Panc1 (cell line): ENCODE measurements around the gene PPP1R2. TPM values are rescaled to one million over a fixed set of nuclear protein-coding genes. Genes with fewer than 3 reads are reported as not detected.
"Not testable (repeated sequence)": the region's sequence is repeated elsewhere in the genome, so short reads cannot be mapped to it uniquely, and the experiment has no call there.

Experiments used
- ATAC-seq: fragments of 200-7000 bp; cut with Tn5 transposase; 2 replicates; pipeline ENCODE4 v1.9.1; 2020; ENCODE audit warnings: mild to moderate bottlenecking, moderate library complexity
- BruUV-seq: library from RNA; stranded (reverse); fragments of 400-500 nt; replicated peaks from 2 replicates; lab custom pipeline; 2021; lab: Mats Ljungman, UMichigan
- CTCF ChIA-PET: fragments of 300-600 bp; sonication (Branson Sonifier 250); formaldehyde crosslinking; loops from one replicate; lab custom pipeline; 2022; ENCODE audit warnings: antibody characterized with exemption; lab: Charles Lee
- POLR2A ChIA-PET: fragments of 300-600 bp; sonication (Branson Sonifier 250); formaldehyde crosslinking; loops from one replicate; lab custom pipeline; 2022; ENCODE audit warnings: antibody characterized with exemption; lab: Charles Lee
- DNase-seq: peaks from one replicate; pipeline ENCODE4 v3.0.0-alpha.2; 2010; ENCODE audit warnings: low read depth, low spot score
- H3K27ac ChIP-seq: 2 replicates; pipeline ENCODE4 v1.5.1; 2011; ENCODE audit warnings: mild to moderate bottlenecking, low read length, inconsistent platforms
- H3K27me3 ChIP-seq: fragments of 200-500 bp; sonication (Bioruptor generic); 2 replicates; pipeline ENCODE4 v1.6.0; 2014; ENCODE audit warnings: low read length, inconsistent platforms; ENCODE audit not compliant: control insufficient read depth, insufficient read depth
- H3K36me3 ChIP-seq: fragments of 200-500 bp; sonication (Bioruptor generic); 2 replicates; pipeline ENCODE4 v1.5.1; 2014; ENCODE audit warnings: inconsistent platforms, mild to moderate bottlenecking, low read length, moderate library complexity; ENCODE audit not compliant: control insufficient read depth, insufficient read depth
- H3K4me1 ChIP-seq: 2 replicates; pipeline ENCODE4 v1.5.1; 2011; ENCODE audit warnings: inconsistent platforms, mild to moderate bottlenecking, low read length, moderate library complexity; ENCODE audit not compliant: control insufficient read depth, insufficient read depth
- H3K4me3 ChIP-seq, 2 experiments: 2 replicates each; pipeline ENCODE4 v1.5.1; 2011 to 2012; ENCODE audit warnings: low read depth in 2 of 2, low read length in 2 of 2, mild to moderate bottlenecking in 2 of 2, inconsistent platforms in 1 of 2, moderate library complexity in 1 of 2
- H3K9me3 ChIP-seq: fragments of 200-500 bp; sonication (Bioruptor generic); 2 replicates; pipeline ENCODE4 v1.5.1; 2014; ENCODE audit warnings: low read depth, mild to moderate bottlenecking, inconsistent platforms, low read length, moderate library complexity; ENCODE audit not compliant: control insufficient read depth, insufficient read depth
- POLR2AphosphoS5 ChIP-seq: IDR thresholded peaks from 2 replicates; pipeline ENCODE4 v1.6.1; 2012; ENCODE audit warnings: mild to moderate bottlenecking, low read depth, low read length, moderate library complexity
- SIN3A ChIP-seq: IDR thresholded peaks from 2 replicates; pipeline ENCODE4 v1.6.1; 2012; ENCODE audit warnings: low read depth, mild to moderate bottlenecking, low read length, moderate library complexity, borderline replicate concordance; ENCODE audit not compliant: insufficient read depth
- TCF7L2 ChIP-seq: IDR thresholded peaks from 2 replicates; pipeline ENCODE4 v1.6.1; 2011; ENCODE audit warnings: mild to moderate bottlenecking, low read depth, low read length, inconsistent platforms
- in situ Hi-C: cut with HindIII; loops from 2 replicates; pipeline ENCODE4 v1.10.0; 2016; ENCODE audit warnings: low sequenced_read_pairs, low pct_unique_long_range_greater_than_20kb
- intact Hi-C: fragments of 100-400 bp; cut with micrococcal nuclease; formaldehyde crosslinking; loops from one replicate; pipeline ENCODE4 v1.10.0; 2022; ENCODE audit not compliant: unreplicated experiment
- total RNA-seq: library from RNA; stranded (reverse); gene quantifications from one replicate; pipeline ENCODE4 v1.2.1, GENCODE V29; 2021; ENCODE audit not compliant: unreplicated experiment
- TF ChIP-seq, protein P1 (sequence below): fragments of 450-650 bp; IDR thresholded peaks from 2 replicates; pipeline ENCODE4 v1.5.1; 2017; ENCODE audit warnings: mild to moderate bottlenecking
- TF ChIP-seq, protein P2 (sequence below), 2 experiments: IDR thresholded peaks; 2 replicates each; pipeline ENCODE4 v1.6.1; 2011 to 2012; ENCODE audit warnings: low read depth in 2 of 2, control low read depth in 1 of 2, low read length in 1 of 2, mild to moderate bottlenecking in 1 of 2, moderate library complexity in 1 of 2; ENCODE audit not compliant: insufficient read depth in 1 of 2

PPP1R2 gene
- total RNA-seq, 1 experiment from 2014 or later = 60.2 TPM

DNA sequence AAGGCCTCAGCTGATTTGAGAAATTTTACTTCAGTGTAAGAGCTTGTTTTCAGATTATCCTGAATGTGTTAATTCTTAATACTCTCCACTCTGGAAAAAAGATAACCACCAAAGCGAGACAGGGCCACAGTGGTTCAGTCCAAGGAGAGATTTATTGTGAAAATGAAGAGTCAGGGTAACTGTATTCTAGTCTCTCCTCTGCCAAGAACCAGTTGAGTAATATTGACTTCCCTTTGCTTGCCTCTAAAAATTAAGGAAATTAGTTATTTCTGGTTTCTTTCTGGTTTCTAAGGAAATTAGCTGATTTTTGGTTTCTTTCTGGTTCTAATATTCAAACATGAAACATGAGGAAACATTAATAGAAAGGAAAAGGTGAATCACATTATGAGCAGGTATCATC lies 34.9 kb downstream of the PPP1R2 start:
- H3K36me3 ChIP-seq = no peaks in the 10 kb centered on the region; the same call in 1 of the 2 replicates
- TF ChIP-seq, protein P1, sequence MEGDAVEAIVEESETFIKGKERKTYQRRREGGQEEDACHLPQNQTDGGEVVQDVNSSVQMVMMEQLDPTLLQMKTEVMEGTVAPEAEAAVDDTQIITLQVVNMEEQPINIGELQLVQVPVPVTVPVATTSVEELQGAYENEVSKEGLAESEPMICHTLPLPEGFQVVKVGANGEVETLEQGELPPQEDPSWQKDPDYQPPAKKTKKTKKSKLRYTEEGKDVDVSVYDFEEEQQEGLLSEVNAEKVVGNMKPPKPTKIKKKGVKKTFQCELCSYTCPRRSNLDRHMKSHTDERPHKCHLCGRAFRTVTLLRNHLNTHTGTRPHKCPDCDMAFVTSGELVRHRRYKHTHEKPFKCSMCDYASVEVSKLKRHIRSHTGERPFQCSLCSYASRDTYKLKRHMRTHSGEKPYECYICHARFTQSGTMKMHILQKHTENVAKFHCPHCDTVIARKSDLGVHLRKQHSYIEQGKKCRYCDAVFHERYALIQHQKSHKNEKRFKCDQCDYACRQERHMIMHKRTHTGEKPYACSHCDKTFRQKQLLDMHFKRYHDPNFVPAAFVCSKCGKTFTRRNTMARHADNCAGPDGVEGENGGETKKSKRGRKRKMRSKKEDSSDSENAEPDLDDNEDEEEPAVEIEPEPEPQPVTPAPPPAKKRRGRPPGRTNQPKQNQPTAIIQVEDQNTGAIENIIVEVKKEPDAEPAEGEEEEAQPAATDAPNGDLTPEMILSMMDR = no peak
- TF ChIP-seq POLR2AphosphoS5 = no peak
- TF ChIP-seq, protein P2, sequence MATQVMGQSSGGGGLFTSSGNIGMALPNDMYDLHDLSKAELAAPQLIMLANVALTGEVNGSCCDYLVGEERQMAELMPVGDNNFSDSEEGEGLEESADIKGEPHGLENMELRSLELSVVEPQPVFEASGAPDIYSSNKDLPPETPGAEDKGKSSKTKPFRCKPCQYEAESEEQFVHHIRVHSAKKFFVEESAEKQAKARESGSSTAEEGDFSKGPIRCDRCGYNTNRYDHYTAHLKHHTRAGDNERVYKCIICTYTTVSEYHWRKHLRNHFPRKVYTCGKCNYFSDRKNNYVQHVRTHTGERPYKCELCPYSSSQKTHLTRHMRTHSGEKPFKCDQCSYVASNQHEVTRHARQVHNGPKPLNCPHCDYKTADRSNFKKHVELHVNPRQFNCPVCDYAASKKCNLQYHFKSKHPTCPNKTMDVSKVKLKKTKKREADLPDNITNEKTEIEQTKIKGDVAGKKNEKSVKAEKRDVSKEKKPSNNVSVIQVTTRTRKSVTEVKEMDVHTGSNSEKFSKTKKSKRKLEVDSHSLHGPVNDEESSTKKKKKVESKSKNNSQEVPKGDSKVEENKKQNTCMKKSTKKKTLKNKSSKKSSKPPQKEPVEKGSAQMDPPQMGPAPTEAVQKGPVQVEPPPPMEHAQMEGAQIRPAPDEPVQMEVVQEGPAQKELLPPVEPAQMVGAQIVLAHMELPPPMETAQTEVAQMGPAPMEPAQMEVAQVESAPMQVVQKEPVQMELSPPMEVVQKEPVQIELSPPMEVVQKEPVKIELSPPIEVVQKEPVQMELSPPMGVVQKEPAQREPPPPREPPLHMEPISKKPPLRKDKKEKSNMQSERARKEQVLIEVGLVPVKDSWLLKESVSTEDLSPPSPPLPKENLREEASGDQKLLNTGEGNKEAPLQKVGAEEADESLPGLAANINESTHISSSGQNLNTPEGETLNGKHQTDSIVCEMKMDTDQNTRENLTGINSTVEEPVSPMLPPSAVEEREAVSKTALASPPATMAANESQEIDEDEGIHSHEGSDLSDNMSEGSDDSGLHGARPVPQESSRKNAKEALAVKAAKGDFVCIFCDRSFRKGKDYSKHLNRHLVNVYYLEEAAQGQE (IDR thresholded peaks at IDR 0.05; ENCODE audit: insufficient read depth in 1 of 2, low read depth in 2 of 2, low read length in 1 of 2) = no peak
- TF ChIP-seq SIN3A = no peak
- no peak for TF ChIP-seq TCF7L2
- H3K4me1 ChIP-seq = no peaks in the 10 kb centered on the region
- H3K27me3 ChIP-seq = no peaks in the 10 kb centered on the region
- in situ Hi-C loops (no loop called here), intact Hi-C loops (no loop called here)
- POLR2A ChIA-PET = no interaction called here
- no peaks in the 10 kb centered on the region for H3K9me3 ChIP-seq
- DNase-seq (no peak), ATAC-seq (no peak)
- no peak overlapping the region for H3K4me3 ChIP-seq
- CTCF ChIA-PET = interaction anchor here (0.6 kb wide), 1 partner anchor 81 kb away, joined by 3 read pairs; no protein-coding TSS in a partner anchor
- TSS peak; percentile 27 for BruUV-seq
- H3K27ac ChIP-seq = no peak overlapping the region

DNA sequence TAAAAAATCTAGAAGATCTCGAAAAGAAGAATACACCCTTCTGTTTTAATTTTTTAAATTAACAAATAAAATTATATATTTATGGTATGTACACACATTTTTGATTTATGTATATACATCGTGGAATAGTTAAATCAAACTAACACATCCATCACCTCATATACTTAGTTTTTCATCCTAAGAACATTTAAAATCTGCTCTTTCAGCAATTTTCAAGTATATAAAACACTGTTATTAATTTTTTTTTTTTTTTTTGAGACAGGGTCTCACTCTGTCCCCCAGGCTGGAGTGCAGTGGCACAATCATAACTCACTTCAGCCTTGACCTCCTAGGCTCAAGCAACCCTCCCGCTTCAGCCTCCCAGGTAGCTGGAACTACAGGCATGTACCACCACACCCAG lies 67.5 kb downstream of the PPP1R2 start:
- no TSS peak for BruUV-seq
- ATAC-seq (no peak), DNase-seq (no peak)
- Histone ChIP-seq H3K9me3 (no peaks in the 10 kb centered on the region), H3K4me3 (no peak overlapping the region), H3K27me3 (0 out of 2 replicates have a peak, but pooled peaks cover 4% of the 10 kb centered on the region), H3K27ac (no peak overlapping the region), H3K4me1 (no peaks in the 10 kb centered on the region), H3K36me3 (no peaks in the 10 kb centered on the region)
- in situ Hi-C loops = no loop called here
- intact Hi-C loops = no loop called here
- CTCF ChIA-PET = interaction anchor here (0.9 kb wide), 1 partner anchor 204 kb away, joined by 5 read pairs; the partner anchor contains the start of gene XXYLT1
- POLR2A ChIA-PET = interaction anchor here (0.6 kb wide), 1 partner anchor 51 kb away, joined by 5 read pairs; no protein-coding TSS in a partner anchor
- TF ChIP-seq, protein P1 = no peak
- TF ChIP-seq SIN3A = no peak
- TF ChIP-seq POLR2AphosphoS5 = no peak
- TF ChIP-seq TCF7L2 = no peak
- TF ChIP-seq, protein P2 (IDR thresholded peaks at IDR 0.05; ENCODE audit: insufficient read depth in 1 of 2, low read depth in 2 of 2, low read length in 1 of 2) = no peak

DNA sequence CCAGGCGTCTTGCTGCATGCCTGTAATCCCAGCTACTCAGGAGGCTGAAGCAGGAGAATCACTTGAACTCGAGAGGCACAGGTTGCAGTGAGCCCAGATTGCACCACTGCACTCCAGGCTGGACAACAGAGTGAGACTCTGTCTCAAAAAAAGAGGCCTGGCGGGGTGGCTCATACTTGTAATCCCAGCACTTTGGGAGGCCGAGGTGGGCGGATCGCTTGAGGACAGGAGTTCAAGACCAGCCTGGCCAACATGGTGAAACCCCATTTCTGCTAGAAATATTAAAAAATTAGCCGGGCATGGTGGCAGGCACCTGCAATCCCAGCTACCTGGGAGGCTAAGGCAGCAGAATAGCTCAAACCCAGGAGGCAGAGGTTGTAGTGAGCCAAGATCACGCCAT lies 68.0 kb downstream of the PPP1R2 start:
- H3K4me1 ChIP-seq, intact Hi-C loops, H3K9me3 ChIP-seq, H3K27ac ChIP-seq, in situ Hi-C loops, ATAC-seq, H3K36me3 ChIP-seq, H3K27me3 ChIP-seq, POLR2A ChIA-PET, BruUV-seq, H3K4me3 ChIP-seq, DNase-seq: not testable (repeated sequence)
- CTCF ChIA-PET = interaction anchor here (0.9 kb wide), 1 partner anchor 204 kb away, joined by 5 read pairs; the partner anchor contains the start of gene XXYLT1
